SK-N-SH (cell line): Measurements from ENCODE around the gene ABHD17B.

Experiments used
- EP300 ChIP-seq, 2 experiments: IDR thresholded peaks; 2 replicates each; pipeline versions ENCODE4 v1.4.0 to v1.6.1; 2012; ENCODE audit warnings: borderline replicate concordance in 1 of 2, low read depth in 1 of 2, low read length in 1 of 2
- TF ChIP-seq, protein P1 (sequence below): fragments of 200-600 bp; sonication (generic); IDR thresholded peaks from 2 replicates; pipeline ENCODE4 v1.6.1; 2017; ENCODE audit warnings: antibody characterized with exemption, mild to moderate bottlenecking, moderate library complexity

DNA sequence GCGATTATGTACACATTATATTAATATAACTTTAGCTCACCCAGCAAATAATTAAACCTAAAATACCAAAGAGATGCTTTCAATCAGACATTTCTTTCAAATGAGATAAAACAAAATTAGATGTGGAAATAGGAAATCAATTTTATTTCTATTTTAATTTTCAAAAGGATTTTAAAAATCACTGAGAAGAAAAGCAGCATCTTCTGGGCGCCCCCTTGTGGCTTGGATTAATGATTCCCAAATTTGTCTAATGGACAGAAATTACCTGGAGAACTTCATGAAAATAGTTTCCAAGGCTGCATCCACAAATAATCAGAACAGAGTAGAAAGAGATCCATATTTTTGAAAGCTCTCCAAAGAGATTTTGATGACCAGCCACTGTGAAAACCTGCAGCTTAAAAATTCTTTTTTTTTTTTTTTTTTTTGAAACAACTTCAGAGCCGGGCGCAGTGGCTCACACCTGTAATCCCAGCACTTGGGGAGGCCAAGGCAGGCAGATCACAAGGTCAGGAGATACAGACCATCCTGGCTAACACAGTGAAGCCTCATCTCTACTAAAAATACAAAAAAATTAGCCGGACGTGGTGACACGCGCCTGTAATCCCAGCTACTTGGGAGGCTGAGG, 91.8 kb downstream of the ABHD17B start:
- TF ChIP-seq, protein P1, sequence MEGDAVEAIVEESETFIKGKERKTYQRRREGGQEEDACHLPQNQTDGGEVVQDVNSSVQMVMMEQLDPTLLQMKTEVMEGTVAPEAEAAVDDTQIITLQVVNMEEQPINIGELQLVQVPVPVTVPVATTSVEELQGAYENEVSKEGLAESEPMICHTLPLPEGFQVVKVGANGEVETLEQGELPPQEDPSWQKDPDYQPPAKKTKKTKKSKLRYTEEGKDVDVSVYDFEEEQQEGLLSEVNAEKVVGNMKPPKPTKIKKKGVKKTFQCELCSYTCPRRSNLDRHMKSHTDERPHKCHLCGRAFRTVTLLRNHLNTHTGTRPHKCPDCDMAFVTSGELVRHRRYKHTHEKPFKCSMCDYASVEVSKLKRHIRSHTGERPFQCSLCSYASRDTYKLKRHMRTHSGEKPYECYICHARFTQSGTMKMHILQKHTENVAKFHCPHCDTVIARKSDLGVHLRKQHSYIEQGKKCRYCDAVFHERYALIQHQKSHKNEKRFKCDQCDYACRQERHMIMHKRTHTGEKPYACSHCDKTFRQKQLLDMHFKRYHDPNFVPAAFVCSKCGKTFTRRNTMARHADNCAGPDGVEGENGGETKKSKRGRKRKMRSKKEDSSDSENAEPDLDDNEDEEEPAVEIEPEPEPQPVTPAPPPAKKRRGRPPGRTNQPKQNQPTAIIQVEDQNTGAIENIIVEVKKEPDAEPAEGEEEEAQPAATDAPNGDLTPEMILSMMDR: peak; percentile 93
- no peak for TF ChIP-seq EP300 (IDR thresholded peaks at IDR 0.05; ENCODE audit: borderline replicate concordance in 1 of 2, low read depth in 1 of 2, low read length in 1 of 2)
